IPS-NIHi11 (cell line): ENCODE measurements around the gene LHFPL2.

ENCODE experiments used
- DNase-seq: peaks from one replicate; pipeline ENCODE4 v3.0.0; 2012; ENCODE audit warnings: mixed read lengths, low spot score

Gene LHFPL2

GRCh38 chr5:78618303-78618702, 30.3 kb downstream of the LHFPL2 start:
- DNase-seq: no peak

GRCh38 chr5:78615697-78616096, 32.9 kb downstream of the LHFPL2 start:
- no peak for DNase-seq

GRCh38 chr5:78614816-78615215, 33.8 kb downstream of the LHFPL2 start:
- DNase-seq: no peak

GRCh38 chr5:78613756-78614155, 34.8 kb downstream of the LHFPL2 start:
- DNase-seq: no peak

- DNase-seq: no peak
Observed at GRCh38 chr5:78613151-78613533, 35.4 kb downstream of the LHFPL2 start.

GRCh38 chr5:78612227-78613150, 36.1 kb downstream of the LHFPL2 start:
- DNase-seq: no peak

GRCh38 chr5:78611126-78611605, 37.4 kb downstream of the LHFPL2 start:
- peak; percentile 46 for DNase-seq

- no peak for DNase-seq
Observed at GRCh38 chr5:78610636-78611035, 37.9 kb downstream of the LHFPL2 start.

- no peak for DNase-seq
Observed at GRCh38 chr5:78610163-78610583, 38.4 kb downstream of the LHFPL2 start.

GRCh38 chr5:78607864-78608263, 40.7 kb downstream of the LHFPL2 start:
- no peak for DNase-seq

- no peak for DNase-seq
Observed at GRCh38 chr5:78606241-78606640, 42.3 kb downstream of the LHFPL2 start.

- no peak for DNase-seq
Observed at GRCh38 chr5:78605611-78606010, 43.0 kb downstream of the LHFPL2 start.

- no peak for DNase-seq
Observed at GRCh38 chr5:78604689-78605285, 43.8 kb downstream of the LHFPL2 start.

- DNase-seq: no peak
Observed at GRCh38 chr5:78603636-78604175, 44.9 kb downstream of the LHFPL2 start.

- no peak for DNase-seq
Observed at GRCh38 chr5:78602400-78602799, 46.2 kb downstream of the LHFPL2 start.

- DNase-seq: no peak
Observed at GRCh38 chr5:78601559-78602314, 46.8 kb downstream of the LHFPL2 start.

- no peak for DNase-seq
Observed at GRCh38 chr5:78600687-78601414, 47.7 kb downstream of the LHFPL2 start.

GRCh38 chr5:78598973-78599372, 49.6 kb downstream of the LHFPL2 start:
- no peak for DNase-seq

- DNase-seq: no peak
Observed at GRCh38 chr5:78597974-78598371, 50.6 kb downstream of the LHFPL2 start.

GRCh38 chr5:78597068-78597973, 51.3 kb downstream of the LHFPL2 start:
- DNase-seq: no peak
